GM12878 (cell line): ENCODE data around the gene KIF2C. TPM values are rescaled to one million over a fixed set of nuclear protein-coding genes. Genes with fewer than 3 reads are reported as not detected.

Experiments used
- BHLHE40 ChIP-seq, 2 experiments: fragments of 450-650 bp in 1 of 2; IDR thresholded peaks; 2 replicates each; pipeline ENCODE4 v1.6.1; 2011 to 2017; ENCODE audit warnings: low read depth in 2 of 2, borderline replicate concordance in 1 of 2, improper control_type of control experiment in 1 of 2, low read length in 1 of 2, mild to moderate bottlenecking in 1 of 2
- ESRRA ChIP-seq: IDR thresholded peaks from 2 replicates; pipeline ENCODE4 v1.6.1; 2012; ENCODE audit warnings: mild to moderate bottlenecking, low read length, improper control_type of control experiment
- ETV6 ChIP-seq, 2 experiments: fragments of 450-650 bp in 1 of 2; IDR thresholded peaks in 1 of 2; conservative IDR thresholded peaks in 1 of 2; 2 replicates each; pipeline ENCODE4 v1.6.1; 2014; ENCODE audit warnings: antibody characterized with exemption in 1 of 2, borderline replicate concordance in 1 of 2, low read depth in 1 of 2, mild to moderate bottlenecking in 1 of 2, moderate library complexity in 1 of 2
- FOXK2 ChIP-seq: fragments of 450-650 bp; IDR thresholded peaks from 2 replicates; pipeline ENCODE4 v1.6.1; 2017; ENCODE audit warnings: mild to moderate bottlenecking, moderate library complexity
- HDAC6 ChIP-seq: fragments of 200-600 bp; sonication (generic); IDR thresholded peaks from one replicate; pipeline ENCODE4 v1.8.0; 2017; ENCODE audit warnings: antibody characterized with exemption; ENCODE audit not compliant: unreplicated experiment
- MLLT1 ChIP-seq: fragments of 450-650 bp; IDR thresholded peaks from 2 replicates; pipeline ENCODE4 v1.6.1; 2016; ENCODE audit warnings: mild to moderate bottlenecking
- NFYB ChIP-seq: IDR thresholded peaks from 2 replicates; pipeline ENCODE4 v1.6.1; 2011; ENCODE audit warnings: low read depth, mild to moderate bottlenecking, low read length, improper control_type of control experiment, moderate library complexity; ENCODE audit not compliant: insufficient read depth
- NR2C1 ChIP-seq: fragments of 450-650 bp; IDR thresholded peaks from 2 replicates; pipeline ENCODE4 v1.6.1; 2017; ENCODE audit warnings: antibody characterized with exemption, mild to moderate bottlenecking, moderate library complexity
- PAX8 ChIP-seq: fragments of 450-650 bp; IDR thresholded peaks from 2 replicates; pipeline ENCODE4 v1.6.1; 2017; ENCODE audit warnings: mild to moderate bottlenecking, moderate library complexity
- POLR2A ChIP-seq: IDR thresholded peaks from 2 replicates; pipeline ENCODE4 v1.6.1; 2011; ENCODE audit warnings: low read depth, mild to moderate bottlenecking, low read length
- RELA ChIP-seq: fragments of 450-650 bp; IDR thresholded peaks from 2 replicates; pipeline ENCODE4 v1.8.0; 2014; ENCODE audit warnings: borderline replicate concordance; ENCODE audit not compliant: partially characterized antibody
- SUPT20H ChIP-seq: IDR thresholded peaks from 2 replicates; pipeline ENCODE4 v1.6.1; 2011; ENCODE audit warnings: low read depth, mild to moderate bottlenecking, low read length, moderate library complexity, borderline replicate concordance; ENCODE audit not compliant: control insufficient read depth
- TARDBP ChIP-seq: IDR thresholded peaks from 2 replicates; pipeline ENCODE4 v1.6.1; 2016; ENCODE audit warnings: borderline replicate concordance
- TCF7 ChIP-seq: IDR thresholded peaks from 2 replicates; pipeline ENCODE4 v1.6.1; 2014; ENCODE audit warnings: antibody characterized with exemption, borderline replicate concordance
- ZNF24 ChIP-seq: fragments of 450-650 bp; IDR thresholded peaks from 2 replicates; pipeline ENCODE4 v1.6.1; 2017; ENCODE audit warnings: antibody characterized with exemption, mild to moderate bottlenecking
- polyA plus RNA-seq, 11 experiments: library from polyadenylated mRNA; depleted of rRNA in 4 of 11; unstranded in 6 of 11; stranded (reverse) in 5 of 11; fragments of >200 nt; fragmentation: Nextera tagmentation in 4 of 11; fragmentation: Illumina TruSeq in 1 of 11; extraction: Ambion mirVana in 4 of 11; extraction: Trizol in 1 of 11; gene quantifications; 1 replicate in 1 of 11; 2 replicates in 10 of 11; pipeline versions ENCODE4 v1.2.1 to v1.2.3, GENCODE V29; 2011 to 2016; ENCODE audit warnings: inconsistent platforms in 2 of 11, missing spikeins in 2 of 11, low read depth in 1 of 11
- total RNA-seq, 4 experiments: library from RNA; depleted of rRNA in 3 of 4; stranded (reverse); fragments of >200 nt in 3 of 4; fragmentation: Illumina TruSeq in 1 of 4; extraction: Trizol in 1 of 4; gene quantifications; 2 replicates each; pipeline versions ENCODE4 v1.2.1 to v1.2.3, GENCODE V29; 2013 to 2021
- TF ChIP-seq, protein P1 (sequence below): fragments of 150-350 bp; IDR thresholded peaks from 2 replicates; pipeline ENCODE4 v1.6.1; 2016; ENCODE audit warnings: low read depth, low read length
- TF ChIP-seq, protein P2 (sequence below): fragments of 450-650 bp; IDR thresholded peaks from 2 replicates; pipeline ENCODE4 v1.6.1; 2017; ENCODE audit warnings: mild to moderate bottlenecking, low read depth, inconsistent platforms; ENCODE audit not compliant: poor library complexity, severe bottlenecking
- TF ChIP-seq, protein P3 (sequence below): fragments of 450-650 bp; IDR thresholded peaks from 2 replicates; pipeline ENCODE4 v1.6.1; 2017; ENCODE audit warnings: low read depth, mild to moderate bottlenecking, moderate library complexity

The KIF2C gene
- total and polyA plus RNA-seq, 10 of the 15 experiments (the other 5 are each of a cell fraction or from before 2014, with no cell fraction given): 42.3 to 104 (median 83.8) TPM

GRCh38 chr1:44721485-44722361 is 17.9 kb upstream of the KIF2C start (continued):
- TF ChIP-seq NFYB (no peak), SUPT20H (no peak), FOXK2 (peak; percentile 72; the same call in 1 of the 2 replicates), TCF7 (peak; percentile 96), POLR2A (peak; percentile 97), PAX8 (0 out of 2 replicates have a peak, but pooled peaks have one; percentile 72), ESRRA (no peak; the same call in 1 of the 2 replicates), HDAC6 (peak; percentile 96), RELA (peak; percentile 69), NR2C1 (peak; percentile 40), ZNF24 (peak; percentile 83), TARDBP (peak; percentile 100), MLLT1 (peak; percentile 97), BHLHE40 (IDR thresholded peaks at IDR 0.05; ENCODE audit: borderline replicate concordance in 1 of 2, low read depth in 2 of 2, low read length in 1 of 2) (peak; percentile 54 to 60), ETV6 (conservative IDR thresholded peaks at IDR 0.05 in 1 of 2, IDR thresholded peaks at IDR 0.05 in 1 of 2; ENCODE audit: borderline replicate concordance in 1 of 2, low read depth in 1 of 2) (peak in 1 of 2 experiments; percentile 88; a peak in 2 of 4 replicates)
- TF ChIP-seq, protein P1, sequence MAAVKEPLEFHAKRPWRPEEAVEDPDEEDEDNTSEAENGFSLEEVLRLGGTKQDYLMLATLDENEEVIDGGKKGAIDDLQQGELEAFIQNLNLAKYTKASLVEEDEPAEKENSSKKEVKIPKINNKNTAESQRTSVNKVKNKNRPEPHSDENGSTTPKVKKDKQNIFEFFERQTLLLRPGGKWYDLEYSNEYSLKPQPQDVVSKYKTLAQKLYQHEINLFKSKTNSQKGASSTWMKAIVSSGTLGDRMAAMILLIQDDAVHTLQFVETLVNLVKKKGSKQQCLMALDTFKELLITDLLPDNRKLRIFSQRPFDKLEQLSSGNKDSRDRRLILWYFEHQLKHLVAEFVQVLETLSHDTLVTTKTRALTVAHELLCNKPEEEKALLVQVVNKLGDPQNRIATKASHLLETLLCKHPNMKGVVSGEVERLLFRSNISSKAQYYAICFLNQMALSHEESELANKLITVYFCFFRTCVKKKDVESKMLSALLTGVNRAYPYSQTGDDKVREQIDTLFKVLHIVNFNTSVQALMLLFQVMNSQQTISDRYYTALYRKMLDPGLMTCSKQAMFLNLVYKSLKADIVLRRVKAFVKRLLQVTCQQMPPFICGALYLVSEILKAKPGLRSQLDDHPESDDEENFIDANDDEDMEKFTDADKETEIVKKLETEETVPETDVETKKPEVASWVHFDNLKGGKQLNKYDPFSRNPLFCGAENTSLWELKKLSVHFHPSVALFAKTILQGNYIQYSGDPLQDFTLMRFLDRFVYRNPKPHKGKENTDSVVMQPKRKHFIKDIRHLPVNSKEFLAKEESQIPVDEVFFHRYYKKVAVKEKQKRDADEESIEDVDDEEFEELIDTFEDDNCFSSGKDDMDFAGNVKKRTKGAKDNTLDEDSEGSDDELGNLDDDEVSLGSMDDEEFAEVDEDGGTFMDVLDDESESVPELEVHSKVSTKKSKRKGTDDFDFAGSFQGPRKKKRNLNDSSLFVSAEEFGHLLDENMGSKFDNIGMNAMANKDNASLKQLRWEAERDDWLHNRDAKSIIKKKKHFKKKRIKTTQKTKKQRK: peak; percentile 74; the same call in 1 of the 2 replicates
- TF ChIP-seq, protein P2, sequence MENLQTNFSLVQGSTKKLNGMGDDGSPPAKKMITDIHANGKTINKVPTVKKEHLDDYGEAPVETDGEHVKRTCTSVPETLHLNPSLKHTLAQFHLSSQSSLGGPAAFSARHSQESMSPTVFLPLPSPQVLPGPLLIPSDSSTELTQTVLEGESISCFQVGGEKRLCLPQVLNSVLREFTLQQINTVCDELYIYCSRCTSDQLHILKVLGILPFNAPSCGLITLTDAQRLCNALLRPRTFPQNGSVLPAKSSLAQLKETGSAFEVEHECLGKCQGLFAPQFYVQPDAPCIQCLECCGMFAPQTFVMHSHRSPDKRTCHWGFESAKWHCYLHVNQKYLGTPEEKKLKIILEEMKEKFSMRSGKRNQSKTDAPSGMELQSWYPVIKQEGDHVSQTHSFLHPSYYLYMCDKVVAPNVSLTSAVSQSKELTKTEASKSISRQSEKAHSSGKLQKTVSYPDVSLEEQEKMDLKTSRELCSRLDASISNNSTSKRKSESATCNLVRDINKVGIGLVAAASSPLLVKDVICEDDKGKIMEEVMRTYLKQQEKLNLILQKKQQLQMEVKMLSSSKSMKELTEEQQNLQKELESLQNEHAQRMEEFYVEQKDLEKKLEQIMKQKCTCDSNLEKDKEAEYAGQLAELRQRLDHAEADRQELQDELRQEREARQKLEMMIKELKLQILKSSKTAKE: peak; percentile 84
- TF ChIP-seq, protein P3, sequence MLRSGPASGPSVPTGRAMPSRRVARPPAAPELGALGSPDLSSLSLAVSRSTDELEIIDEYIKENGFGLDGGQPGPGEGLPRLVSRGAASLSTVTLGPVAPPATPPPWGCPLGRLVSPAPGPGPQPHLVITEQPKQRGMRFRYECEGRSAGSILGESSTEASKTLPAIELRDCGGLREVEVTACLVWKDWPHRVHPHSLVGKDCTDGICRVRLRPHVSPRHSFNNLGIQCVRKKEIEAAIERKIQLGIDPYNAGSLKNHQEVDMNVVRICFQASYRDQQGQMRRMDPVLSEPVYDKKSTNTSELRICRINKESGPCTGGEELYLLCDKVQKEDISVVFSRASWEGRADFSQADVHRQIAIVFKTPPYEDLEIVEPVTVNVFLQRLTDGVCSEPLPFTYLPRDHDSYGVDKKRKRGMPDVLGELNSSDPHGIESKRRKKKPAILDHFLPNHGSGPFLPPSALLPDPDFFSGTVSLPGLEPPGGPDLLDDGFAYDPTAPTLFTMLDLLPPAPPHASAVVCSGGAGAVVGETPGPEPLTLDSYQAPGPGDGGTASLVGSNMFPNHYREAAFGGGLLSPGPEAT: peak; percentile 76
